T47D (cell line): ENCODE results near the gene TEN1.

ENCODE experiments used
- DNase-seq, 2 experiments: peaks; one replicate each; pipeline versions ENCODE4 v3.0.0 to v3.0.0-alpha.2; 2011 to 2012; ENCODE audit warnings: low read depth in 1 of 2, low spot score in 1 of 2
- JUND ChIP-seq: IDR thresholded peaks from 2 replicates; pipeline ENCODE4 v1.6.1; 2012; ENCODE audit warnings: low read depth
- in situ Hi-C: cut with HindIII; loops from 2 replicates; pipeline ENCODE4 v1.10.0; 2016; ENCODE audit warnings: low sequenced_read_pairs, low pct_unique_long_range_greater_than_20kb

TEN1 gene

DNA sequence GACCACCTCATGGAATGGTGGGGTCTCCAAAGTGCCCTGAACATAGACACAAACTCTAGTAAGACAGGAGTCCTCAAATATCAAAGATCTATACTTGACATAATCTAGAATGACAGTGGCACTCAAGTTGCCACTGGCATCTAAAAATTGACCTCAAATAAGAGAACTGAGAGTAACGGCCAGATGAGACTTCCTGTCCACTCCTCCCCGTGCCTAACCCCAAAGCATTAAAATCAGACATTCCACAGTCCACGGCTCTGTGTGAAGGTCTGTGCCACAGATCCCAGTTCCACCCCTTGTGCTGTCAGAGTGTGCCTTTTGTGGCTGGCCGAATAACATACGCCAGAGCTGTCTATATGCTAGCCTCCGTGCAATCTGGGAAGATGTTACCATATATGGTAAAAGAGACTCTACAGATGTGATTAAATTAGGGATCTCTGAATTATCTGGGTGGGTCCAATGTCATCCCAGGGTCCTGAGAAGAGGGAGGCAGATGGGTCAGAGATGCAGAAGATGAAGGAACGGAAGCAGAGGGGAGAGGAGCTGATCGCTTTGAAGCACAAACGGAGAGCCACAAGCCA is 69.1 kb downstream of the TEN1 start:
- DNase-seq = no peak
- in situ Hi-C loops = no loop called here
- no peak for TF ChIP-seq JUND

DNA sequence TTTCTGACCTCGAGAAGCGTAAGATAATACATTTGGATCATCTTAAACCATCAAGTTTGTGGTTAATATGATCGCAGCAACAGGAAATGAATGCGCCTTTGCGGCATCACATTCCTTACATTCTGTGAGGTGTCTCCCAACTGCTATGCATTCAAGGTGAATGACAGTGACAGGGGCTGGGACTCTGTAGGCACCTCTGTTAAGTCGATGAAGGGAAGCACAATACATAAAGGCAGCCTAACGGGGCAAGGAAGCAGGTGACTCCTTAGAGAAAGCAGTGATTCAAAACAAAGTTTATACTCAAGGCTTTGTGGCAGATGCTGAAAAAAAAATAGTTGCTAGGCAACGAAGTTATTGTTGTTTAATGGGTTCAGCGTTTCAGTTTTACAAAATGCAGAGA is 69.7 kb downstream of the TEN1 start:
- in situ Hi-C loops = no loop called here
- no peak for DNase-seq
- no peak for TF ChIP-seq JUND

DNA sequence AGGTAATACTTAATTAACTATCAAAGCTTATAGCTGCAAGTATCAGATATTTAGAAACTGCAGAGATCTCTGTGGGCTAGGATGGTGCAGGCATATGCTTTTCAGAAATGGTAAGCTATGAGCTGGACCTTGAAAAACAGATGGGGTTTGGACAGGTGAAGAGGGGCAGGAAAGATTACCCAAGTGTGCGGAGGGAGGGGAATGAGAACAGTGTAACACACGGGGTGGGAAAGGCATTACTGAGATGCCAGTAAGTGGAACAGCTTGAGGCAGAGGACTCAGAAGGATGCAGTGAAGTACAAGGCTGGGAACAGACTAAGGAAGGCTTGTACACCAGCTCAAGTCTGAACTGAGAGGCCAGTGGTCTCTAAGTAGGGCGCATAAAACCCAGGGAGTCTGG is 70.2 kb downstream of the TEN1 start:
- TF ChIP-seq JUND = no peak
- in situ Hi-C loops = no loop called here

DNA sequence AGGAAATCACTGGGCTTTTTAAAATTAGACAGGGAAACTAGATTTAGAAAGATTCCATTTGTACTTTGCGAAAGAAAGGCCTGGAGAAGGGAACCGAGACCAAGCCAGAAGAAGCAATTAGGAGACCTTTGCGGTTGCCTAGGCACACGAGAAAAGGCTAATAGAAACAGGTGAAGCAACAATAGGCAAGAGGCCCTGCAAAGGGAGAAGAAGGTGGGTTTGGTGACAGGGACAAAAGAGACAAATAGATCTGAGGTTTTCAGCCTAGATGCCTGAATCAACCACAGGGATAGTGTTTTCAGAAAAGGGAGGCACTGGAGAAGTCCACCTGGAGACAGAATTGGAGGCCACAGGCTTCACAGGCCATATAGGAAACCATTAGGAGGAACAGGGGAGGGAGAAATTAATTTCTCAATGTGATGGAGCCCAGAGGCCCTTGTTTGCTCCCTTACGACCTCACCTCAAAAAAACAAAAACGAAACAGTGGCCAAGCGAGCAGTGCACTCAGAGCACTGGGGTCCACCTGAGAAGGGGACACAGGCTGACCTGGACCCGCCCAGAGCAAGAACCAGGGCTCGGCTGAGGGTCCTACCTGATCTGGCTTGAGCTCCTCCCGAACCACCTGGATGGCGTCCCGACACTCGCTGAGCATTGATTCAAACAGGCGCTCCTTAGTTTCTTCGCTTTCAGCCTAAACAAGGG is 70.9 kb downstream of the TEN1 start:
- no peak for TF ChIP-seq JUND
- in situ Hi-C loops = no loop called here
- no peak for DNase-seq

More for the DNA sequence above, 70.2 kb downstream of the TEN1 start:
- no peak for DNase-seq
